ENCODE measurements around the gene MRPL52. TPM values are rescaled to one million over a fixed set of nuclear protein-coding genes. Genes with fewer than 3 reads are reported as not detected.

Gene MRPL52
- total RNA-seq, 2 donors from 2014 or later, result 54.5 to 195 TPM

DNA sequence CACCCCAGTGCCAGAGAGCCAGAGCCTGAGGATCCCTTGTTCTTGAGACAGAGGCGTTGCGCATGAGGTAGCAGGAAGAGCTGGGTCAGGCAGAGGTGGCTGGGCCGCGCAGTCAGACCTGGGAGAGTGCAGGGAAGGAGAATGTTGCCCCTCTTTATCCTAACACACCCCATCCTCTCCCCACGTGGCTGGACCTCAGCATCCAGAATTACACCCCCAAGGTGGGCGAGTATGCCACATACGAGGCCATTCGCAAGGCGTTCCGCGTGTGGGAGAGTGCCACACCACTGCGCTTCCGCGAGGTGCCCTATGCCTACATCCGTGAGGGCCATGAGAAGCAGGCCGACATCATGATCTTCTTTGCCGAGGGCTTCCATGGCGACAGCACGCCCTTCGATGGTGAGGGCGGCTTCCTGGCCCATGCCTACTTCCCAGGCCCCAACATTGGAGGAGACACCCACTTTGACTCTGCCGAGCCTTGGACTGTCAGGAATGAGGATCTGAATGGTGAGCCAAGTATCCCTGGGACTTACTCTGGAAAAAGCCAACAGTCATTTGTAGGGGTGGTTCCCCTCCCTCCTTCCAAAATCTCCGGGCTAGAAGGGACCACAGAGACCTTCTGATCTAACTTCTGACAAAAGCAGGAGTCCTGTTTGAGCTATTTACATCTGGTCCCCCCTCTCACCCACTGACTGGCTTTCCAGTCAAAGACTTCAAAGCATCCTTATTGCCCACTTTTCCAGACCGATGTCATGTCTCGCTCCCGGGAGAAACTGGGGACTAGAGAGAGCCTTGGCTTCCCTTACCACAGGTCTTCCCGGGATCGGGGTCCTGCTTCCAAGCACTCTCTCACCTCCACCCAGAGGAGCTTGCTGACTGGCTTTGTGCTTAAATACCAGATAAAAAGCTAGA is 12.8 kb downstream of the MRPL52 start:
- H3K4me1 ChIP-seq (replicated peaks), result peaks cover 4% of the 10 kb centered on the region
- 89% methylated on average over 28 of the region's 28 CpGs for WGBS
- intact Hi-C loops (cut with DNase I), result loop anchor here (10.0 kb wide), 1 partner anchor 458 kb away; no protein-coding TSS in a partner anchor
- H3K27ac ChIP-seq, result no peak overlapping the region
- H3K27me3 ChIP-seq (replicated peaks; ENCODE audit: insufficient read depth), result no peaks in the 10 kb centered on the region
- no peak overlapping the region for H3K4me3 ChIP-seq
- no peak for TF ChIP-seq POLR2AphosphoS5 (IDR thresholded peaks at IDR 0.05)
- no peak for TF ChIP-seq POLR2A (IDR thresholded peaks at IDR 0.05)
- TF ChIP-seq CTCF (IDR thresholded peaks at IDR 0.05), result no peak
- H3K9me3 ChIP-seq, result no peaks in the 10 kb centered on the region
- H3K36me3 ChIP-seq, result peaks cover 16 to 31% of the 10 kb centered on the region in 2 donors
- DNase-seq (ENCODE audit: low spot score), result no peak

DNA sequence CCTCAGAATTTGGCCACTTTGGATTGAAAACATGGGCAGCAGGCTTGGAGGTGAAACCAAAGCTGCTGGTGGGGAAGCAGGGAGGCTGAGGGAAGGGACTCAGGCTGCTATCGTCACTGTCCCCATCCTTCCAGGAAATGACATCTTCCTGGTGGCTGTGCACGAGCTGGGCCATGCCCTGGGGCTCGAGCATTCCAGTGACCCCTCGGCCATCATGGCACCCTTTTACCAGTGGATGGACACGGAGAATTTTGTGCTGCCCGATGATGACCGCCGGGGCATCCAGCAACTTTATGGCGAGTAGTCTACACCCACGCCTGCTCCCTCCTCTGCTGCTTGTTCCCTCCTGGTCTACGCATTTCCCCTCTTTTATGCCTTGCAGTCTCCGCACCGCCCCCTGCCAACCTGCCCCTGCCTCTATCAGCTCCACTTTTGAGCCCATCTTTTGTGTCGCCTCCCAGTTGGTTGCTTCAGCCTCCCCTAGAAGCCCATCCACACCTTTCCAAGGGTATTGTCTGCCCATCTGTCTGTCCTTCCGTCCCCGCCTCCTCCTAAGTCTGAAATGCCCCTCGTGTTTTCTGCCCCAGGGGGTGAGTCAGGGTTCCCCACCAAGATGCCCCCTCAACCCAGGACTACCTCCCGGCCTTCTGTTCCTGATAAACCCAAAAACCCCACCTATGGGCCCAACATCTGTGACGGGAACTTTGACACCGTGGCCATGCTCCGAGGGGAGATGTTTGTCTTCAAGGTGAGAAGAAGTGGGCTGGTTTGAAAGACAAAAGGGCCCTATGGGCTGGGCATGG is 13.6 kb downstream of the MRPL52 start:
- Histone ChIP-seq H3K4me3 (no peak overlapping the region), H3K27ac (no peak overlapping the region)
- intact Hi-C loops (cut with DNase I), result loop anchor here (10.0 kb wide), 1 partner anchor 459 kb away; no protein-coding TSS in a partner anchor

GRCh38 chr14:22844221-22845102 is 14.8 kb downstream of the MRPL52 start:
- Histone ChIP-seq H3K4me3 (no peak overlapping the region), H3K4me1 (replicated peaks) (peaks cover 6% of the 10 kb centered on the region), H3K9me3 (no peaks in the 10 kb centered on the region), H3K27me3 (replicated peaks; ENCODE audit: insufficient read depth) (no peaks in the 10 kb centered on the region), H3K36me3 (peaks cover 16 to 31% of the 10 kb centered on the region in 2 donors), H3K27ac (no peak overlapping the region)
- no peak for DNase-seq (ENCODE audit: low spot score)
- TF ChIP-seq POLR2AphosphoS5 (IDR thresholded peaks at IDR 0.05) (no peak), POLR2A (IDR thresholded peaks at IDR 0.05) (no peak), CTCF (IDR thresholded peaks at IDR 0.05) (no peak)
- intact Hi-C loops (cut with DNase I), result loop anchor here (10.0 kb wide), 1 partner anchor 460 kb away; no protein-coding TSS in a partner anchor
- 88% methylated on average over 22 of the region's 22 CpGs for WGBS

More for the DNA sequence above, 13.6 kb downstream of the MRPL52 start:
- Histone ChIP-seq H3K9me3 (no peaks in the 10 kb centered on the region), H3K36me3 (peaks cover 16 to 31% of the 10 kb centered on the region in 2 donors), H3K4me1 (replicated peaks) (peaks cover 6% of the 10 kb centered on the region), H3K27me3 (replicated peaks; ENCODE audit: insufficient read depth) (no peaks in the 10 kb centered on the region)
- DNase-seq (ENCODE audit: low spot score), result no peak
- WGBS, result 86% methylated on average over 21 of the region's 21 CpGs
- TF ChIP-seq CTCF (IDR thresholded peaks at IDR 0.05) (no peak), POLR2A (IDR thresholded peaks at IDR 0.05) (no peak), POLR2AphosphoS5 (IDR thresholded peaks at IDR 0.05) (no peak)

DNA sequence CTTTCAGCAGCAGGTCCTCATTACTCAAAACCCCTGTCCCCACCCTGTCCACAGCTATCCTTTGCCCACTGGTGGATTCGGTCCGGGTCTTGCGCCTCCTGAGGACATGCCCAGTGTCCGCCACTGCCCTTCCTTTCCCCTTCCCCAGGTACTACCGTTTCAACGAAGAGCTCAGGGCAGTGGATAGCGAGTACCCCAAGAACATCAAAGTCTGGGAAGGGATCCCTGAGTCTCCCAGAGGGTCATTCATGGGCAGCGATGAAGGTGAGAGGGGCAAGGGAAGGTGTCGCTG is 15.4 kb downstream of the MRPL52 start:
- intact Hi-C loops (cut with DNase I), result loop anchor here (10.0 kb wide), 1 partner anchor 460 kb away; no protein-coding TSS in a partner anchor
- DNase-seq (ENCODE audit: low spot score), result no peak
- 88% methylated on average over 9 of the region's 9 CpGs for WGBS
- TF ChIP-seq CTCF (IDR thresholded peaks at IDR 0.05) (no peak), POLR2A (IDR thresholded peaks at IDR 0.05) (no peak)
- Histone ChIP-seq H3K4me3 (no peak overlapping the region), H3K36me3 (peaks cover 16 to 31% of the 10 kb centered on the region in 2 donors), H3K27ac (no peak overlapping the region), H3K9me3 (no peaks in the 10 kb centered on the region), H3K4me1 (replicated peaks) (peaks cover 6% of the 10 kb centered on the region), H3K27me3 (replicated peaks; ENCODE audit: insufficient read depth) (no peaks in the 10 kb centered on the region)
